ENCODE data around the gene EPHA2.

The EPHA2 gene

DNA sequence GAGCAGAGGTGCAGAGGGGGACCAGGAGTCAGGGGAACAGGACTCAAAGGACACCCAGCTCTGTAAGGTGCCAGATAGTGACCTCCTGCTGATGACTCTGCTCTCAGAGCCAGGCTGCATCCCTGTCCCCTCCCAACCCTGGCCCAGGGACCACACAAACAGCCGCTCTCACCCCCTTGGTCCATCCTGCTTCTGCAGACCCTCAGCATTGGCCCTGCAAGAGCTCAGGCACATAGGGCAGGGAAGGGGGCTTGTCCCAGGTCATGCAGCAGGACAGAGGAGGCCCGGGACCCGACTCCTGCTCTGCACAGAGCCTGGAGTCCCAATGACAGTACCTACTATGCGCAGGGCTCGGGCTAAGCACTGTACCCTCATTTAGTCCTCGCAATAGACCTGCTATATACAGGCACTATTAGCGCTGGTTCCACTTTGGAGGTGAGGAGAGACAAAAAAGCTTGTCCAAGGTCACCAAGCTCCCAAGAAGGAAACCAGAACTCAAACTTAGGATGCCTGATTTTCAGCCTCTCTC, 15.7 kb downstream of the EPHA2 start:
- no peak overlapping the region for H3K4me3 ChIP-seq (ENCODE audit: insufficient read depth, low read length, poor library complexity, severe bottlenecking)
- H3K9ac ChIP-seq (ENCODE audit: low read length), result no peak overlapping the region
- no peaks in the 10 kb centered on the region for H3F3A ChIP-seq (ENCODE audit: insufficient read depth)
- no peaks in the 10 kb centered on the region for H3K9me3 ChIP-seq (ENCODE audit: insufficient read depth, low read length)
- H3K9me2 ChIP-seq (replicated peaks; ENCODE audit: insufficient read depth, low read length), result no peaks in the 10 kb centered on the region
- no peaks in the 10 kb centered on the region for H3K36me3 ChIP-seq (ENCODE audit: low read length)
- H3K4me2 ChIP-seq (ENCODE audit: low read depth, low read length, poor library complexity, severe bottlenecking), result no peak overlapping the region
- H3K79me2 ChIP-seq (ENCODE audit: insufficient read depth, low read length), result no peaks in the 10 kb centered on the region
- no peaks in the 10 kb centered on the region for H4K20me1 ChIP-seq (ENCODE audit: low read depth, low read length)
- H3K27me3 ChIP-seq (ENCODE audit: low read length), result no peaks in the 10 kb centered on the region
- H2AFZ ChIP-seq (ENCODE audit: low read depth, low read length, severe bottlenecking), result no peak overlapping the region
- TF ChIP-seq EZH2phosphoT487 (conservative IDR thresholded peaks at IDR 0.05; ENCODE audit: low read length), result no peak
- TF ChIP-seq, protein P1, sequence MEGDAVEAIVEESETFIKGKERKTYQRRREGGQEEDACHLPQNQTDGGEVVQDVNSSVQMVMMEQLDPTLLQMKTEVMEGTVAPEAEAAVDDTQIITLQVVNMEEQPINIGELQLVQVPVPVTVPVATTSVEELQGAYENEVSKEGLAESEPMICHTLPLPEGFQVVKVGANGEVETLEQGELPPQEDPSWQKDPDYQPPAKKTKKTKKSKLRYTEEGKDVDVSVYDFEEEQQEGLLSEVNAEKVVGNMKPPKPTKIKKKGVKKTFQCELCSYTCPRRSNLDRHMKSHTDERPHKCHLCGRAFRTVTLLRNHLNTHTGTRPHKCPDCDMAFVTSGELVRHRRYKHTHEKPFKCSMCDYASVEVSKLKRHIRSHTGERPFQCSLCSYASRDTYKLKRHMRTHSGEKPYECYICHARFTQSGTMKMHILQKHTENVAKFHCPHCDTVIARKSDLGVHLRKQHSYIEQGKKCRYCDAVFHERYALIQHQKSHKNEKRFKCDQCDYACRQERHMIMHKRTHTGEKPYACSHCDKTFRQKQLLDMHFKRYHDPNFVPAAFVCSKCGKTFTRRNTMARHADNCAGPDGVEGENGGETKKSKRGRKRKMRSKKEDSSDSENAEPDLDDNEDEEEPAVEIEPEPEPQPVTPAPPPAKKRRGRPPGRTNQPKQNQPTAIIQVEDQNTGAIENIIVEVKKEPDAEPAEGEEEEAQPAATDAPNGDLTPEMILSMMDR (IDR thresholded peaks at IDR 0.05; ENCODE audit: insufficient read depth, low read length, poor library complexity, severe bottlenecking), result no peak
- no peak overlapping the region for H3K27ac ChIP-seq (ENCODE audit: low read depth, low read length)

DNA sequence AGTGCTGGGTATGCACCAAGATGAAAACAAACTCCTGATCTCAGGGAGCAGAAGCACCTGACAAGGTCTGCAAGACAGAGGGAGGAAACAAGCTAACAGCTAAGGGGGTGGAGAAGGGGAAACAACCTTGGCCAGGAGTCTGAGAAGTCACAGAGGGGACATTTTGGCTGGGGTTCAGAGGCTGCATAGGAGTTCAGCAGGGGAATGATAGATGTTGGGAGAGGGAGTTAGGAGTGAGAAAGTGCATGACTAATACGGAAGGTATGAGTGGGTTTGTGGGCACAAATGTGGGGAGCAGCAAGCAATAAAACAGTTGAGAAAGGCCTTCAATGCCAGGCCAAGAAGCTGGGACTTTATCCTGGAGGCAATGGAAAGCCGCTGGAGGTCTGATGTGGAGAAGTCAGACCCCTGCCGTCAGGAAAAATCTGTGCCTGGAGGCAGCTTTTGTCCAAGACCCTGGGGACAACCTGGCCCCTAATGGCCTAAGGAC, 16.4 kb downstream of the EPHA2 start:
- no peak overlapping the region for H3K27ac ChIP-seq (ENCODE audit: low read depth, low read length)
- H2AFZ ChIP-seq (ENCODE audit: low read depth, low read length, severe bottlenecking), result no peak overlapping the region
- H3K36me3 ChIP-seq (ENCODE audit: low read length), result no peaks in the 10 kb centered on the region
- H3F3A ChIP-seq (ENCODE audit: insufficient read depth), result no peaks in the 10 kb centered on the region
- no peak overlapping the region for H3K4me3 ChIP-seq (ENCODE audit: insufficient read depth, low read length, poor library complexity, severe bottlenecking)
- no peaks in the 10 kb centered on the region for H3K9me2 ChIP-seq (replicated peaks; ENCODE audit: insufficient read depth, low read length)
- H3K9me3 ChIP-seq (ENCODE audit: insufficient read depth, low read length), result no peaks in the 10 kb centered on the region
- no peak overlapping the region for H3K9ac ChIP-seq (ENCODE audit: low read length)
- TF ChIP-seq EZH2phosphoT487 (conservative IDR thresholded peaks at IDR 0.05; ENCODE audit: low read length), result no peak
- TF ChIP-seq, protein P1 (IDR thresholded peaks at IDR 0.05; ENCODE audit: insufficient read depth, low read length, poor library complexity, severe bottlenecking), result no peak
- H3K27me3 ChIP-seq (ENCODE audit: low read length), result no peaks in the 10 kb centered on the region
- no peak overlapping the region for H3K4me2 ChIP-seq (ENCODE audit: low read depth, low read length, poor library complexity, severe bottlenecking)
- no peaks in the 10 kb centered on the region for H4K20me1 ChIP-seq (ENCODE audit: low read depth, low read length)
- H3K79me2 ChIP-seq (ENCODE audit: insufficient read depth, low read length), result no peaks in the 10 kb centered on the region

DNA sequence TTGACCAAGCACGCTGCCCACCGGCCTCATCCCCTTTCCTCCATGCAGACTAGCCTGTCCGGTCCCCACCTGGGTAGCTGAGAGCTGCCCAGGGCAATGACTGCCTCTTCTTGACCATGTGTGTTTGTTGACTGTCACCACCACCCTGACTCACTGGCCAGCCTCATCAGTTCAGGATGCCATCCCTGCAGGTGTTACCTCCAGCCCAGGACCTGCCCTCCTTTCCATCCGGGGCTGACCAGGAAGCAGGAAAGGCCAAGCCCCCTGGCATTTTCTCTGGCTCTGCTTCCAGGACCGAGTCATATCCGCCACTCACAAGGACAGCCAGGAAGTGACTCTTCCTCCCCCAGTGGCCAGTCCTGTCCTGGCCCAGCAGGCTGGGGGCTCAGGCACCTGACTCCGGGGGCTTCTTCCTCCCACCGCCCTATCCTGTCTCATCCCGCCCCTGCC, 17.1 kb downstream of the EPHA2 start:
- H3K79me2 ChIP-seq (ENCODE audit: insufficient read depth, low read length), result no peaks in the 10 kb centered on the region
- H3K36me3 ChIP-seq (ENCODE audit: low read length), result no peaks in the 10 kb centered on the region
- no peaks in the 10 kb centered on the region for H4K20me1 ChIP-seq (ENCODE audit: low read depth, low read length)
- H3K27me3 ChIP-seq (ENCODE audit: low read length), result no peaks in the 10 kb centered on the region
- no peak overlapping the region for H3K27ac ChIP-seq (ENCODE audit: low read depth, low read length)
- H3K9me2 ChIP-seq (replicated peaks; ENCODE audit: insufficient read depth, low read length), result no peaks in the 10 kb centered on the region
- H3K4me2 ChIP-seq (ENCODE audit: low read depth, low read length, poor library complexity, severe bottlenecking), result no peak overlapping the region
- H3K4me3 ChIP-seq (ENCODE audit: insufficient read depth, low read length, poor library complexity, severe bottlenecking), result no peak overlapping the region
- no peak overlapping the region for H3K9ac ChIP-seq (ENCODE audit: low read length)
- no peak overlapping the region for H2AFZ ChIP-seq (ENCODE audit: low read depth, low read length, severe bottlenecking)
- H3F3A ChIP-seq (ENCODE audit: insufficient read depth), result no peaks in the 10 kb centered on the region
- H3K9me3 ChIP-seq (ENCODE audit: insufficient read depth, low read length), result no peaks in the 10 kb centered on the region
- no peak for TF ChIP-seq EZH2phosphoT487 (conservative IDR thresholded peaks at IDR 0.05; ENCODE audit: low read length)
- TF ChIP-seq, protein P1 (IDR thresholded peaks at IDR 0.05; ENCODE audit: insufficient read depth, low read length, poor library complexity, severe bottlenecking), result no peak
